Stimulated activated CD8-positive, alpha-beta memory T cell treated with anti-CD3 and anti-CD28 coated beads, Interleukin-15, amount 100 ng/mL, for 48 hours (primary cell): ENCODE data around the gene RHOH.

Experiments
- DNase-seq, 2 donors: peaks; one replicate each; pipeline ENCODE4 v3.0.0-alpha.2; 2020; ENCODE audit warnings: low read depth in 2 of 2

Gene RHOH

DNA sequence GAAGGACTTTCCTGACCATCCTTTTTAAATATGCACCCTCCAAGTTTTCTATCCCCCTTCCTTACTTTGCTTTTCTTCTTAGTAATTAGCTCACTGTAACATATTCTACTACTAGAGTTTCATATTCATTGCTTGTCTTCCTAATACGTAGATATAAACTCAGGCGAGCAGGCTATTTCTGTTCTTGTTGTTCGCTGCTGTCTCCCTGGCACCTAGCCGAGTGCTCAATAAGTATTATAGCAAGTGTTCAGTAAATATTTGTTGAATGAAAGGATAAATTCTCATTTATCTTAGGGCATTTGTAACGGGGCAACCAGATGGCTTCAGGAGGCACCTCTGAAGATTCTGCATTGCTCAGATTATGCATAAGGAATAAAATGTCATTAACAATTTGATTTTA lies 6.8 kb upstream of the RHOH start:
- no peak for DNase-seq

DNA sequence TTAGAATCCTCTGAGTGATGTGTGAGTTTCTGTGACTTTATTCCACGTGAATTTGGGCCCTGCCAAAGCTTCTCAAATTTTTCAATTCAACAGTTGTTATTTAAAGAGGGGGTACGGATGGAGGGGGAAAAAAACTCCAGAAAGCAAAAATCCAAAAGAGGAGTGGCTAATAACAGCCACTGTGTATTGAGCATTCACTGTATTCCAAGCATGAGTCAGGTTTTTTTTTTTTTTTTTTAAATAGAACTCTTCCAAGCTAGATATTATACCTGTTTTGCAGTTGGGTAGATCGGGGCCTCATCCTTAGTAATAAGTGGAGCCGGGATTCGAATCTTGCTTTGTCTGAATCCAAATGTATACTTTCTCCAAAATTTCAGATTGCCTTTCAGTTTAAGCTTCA lies 6.4 kb upstream of the RHOH start:
- no peak for DNase-seq

DNA sequence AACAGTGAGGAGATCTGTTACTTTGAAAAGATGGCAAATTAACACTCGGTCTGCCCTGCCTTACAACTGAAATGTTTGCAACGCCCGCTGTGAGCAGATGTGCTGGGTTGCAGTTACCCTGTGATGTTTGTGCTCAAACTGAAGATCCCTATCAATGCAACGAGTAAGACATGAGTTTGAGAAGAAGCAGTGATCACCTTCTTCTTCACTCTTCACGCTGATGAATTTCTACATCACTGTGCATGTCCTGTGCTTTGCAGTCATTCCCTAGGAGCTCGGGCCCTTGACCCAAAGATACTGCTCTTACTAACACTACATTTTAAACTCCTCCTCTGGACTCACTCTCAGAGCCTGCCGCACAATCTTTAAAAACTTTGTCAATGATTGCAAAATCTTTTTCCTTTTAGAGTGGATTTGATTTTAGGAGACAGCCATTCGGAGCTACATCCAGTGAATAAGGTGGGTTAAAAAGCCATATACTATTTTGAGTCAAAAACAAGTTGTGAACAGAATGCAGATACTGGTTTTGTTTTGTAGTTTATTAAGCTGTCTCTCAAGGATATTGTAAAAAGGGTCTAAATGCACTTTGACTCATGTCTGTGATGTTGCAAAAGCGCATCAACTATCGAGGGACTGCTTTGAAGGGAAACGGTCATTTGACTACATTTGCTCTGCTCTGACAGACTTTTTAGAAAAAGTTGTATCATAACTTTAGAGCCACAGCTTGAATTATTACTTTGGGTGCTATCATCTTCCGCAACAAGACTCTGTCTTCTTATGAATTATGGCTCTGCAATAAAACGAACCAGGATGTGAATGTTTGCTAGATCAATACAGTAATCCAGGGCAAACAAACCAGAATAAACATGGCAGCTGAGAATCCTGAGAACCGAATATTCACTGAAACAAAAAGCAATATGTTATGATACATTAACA lies 5.7 kb upstream of the RHOH start:
- DNase-seq, result no peak

DNA sequence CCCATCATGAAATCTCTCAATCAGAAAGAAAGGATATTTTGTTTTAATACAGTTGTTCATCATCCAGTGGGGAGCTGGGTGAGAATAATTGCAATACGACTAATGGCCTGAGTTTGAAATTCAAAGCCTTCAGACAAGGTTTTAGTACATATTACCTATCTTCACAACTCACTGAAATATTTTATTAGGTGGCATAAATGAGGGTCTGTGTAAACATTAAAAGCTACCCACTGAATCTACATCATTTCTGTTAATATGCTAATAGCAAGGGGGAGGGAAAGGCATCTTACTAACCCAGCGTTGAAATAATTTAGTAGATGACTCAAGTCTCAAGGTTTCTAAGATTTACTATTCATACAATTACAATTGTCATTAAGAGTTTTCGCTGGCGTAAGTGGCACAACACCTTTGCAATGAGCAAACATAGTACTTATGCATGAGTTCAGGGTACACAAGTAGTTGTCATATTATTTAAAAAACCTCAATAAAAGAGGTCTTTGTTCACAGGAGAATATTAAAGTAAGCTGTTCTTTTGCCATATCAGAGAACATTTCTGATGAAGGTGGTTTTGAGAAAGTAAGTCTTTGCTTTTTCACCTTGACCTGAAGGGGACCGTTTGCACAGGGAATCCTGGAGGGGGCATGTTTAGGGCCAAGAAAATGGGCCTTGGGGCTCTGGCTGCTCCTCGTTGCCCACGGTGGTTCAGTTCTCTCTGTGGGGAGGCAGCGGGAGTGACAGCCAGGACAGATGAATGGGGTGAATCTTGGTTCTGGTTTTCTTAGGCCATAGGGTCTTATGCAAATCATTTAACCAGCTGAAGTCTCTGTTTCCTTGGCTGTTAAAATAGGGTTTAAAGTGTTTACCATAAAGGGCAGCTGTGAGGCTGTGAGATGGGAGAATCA lies 4.5 kb upstream of the RHOH start:
- DNase-seq, result no peak

DNA sequence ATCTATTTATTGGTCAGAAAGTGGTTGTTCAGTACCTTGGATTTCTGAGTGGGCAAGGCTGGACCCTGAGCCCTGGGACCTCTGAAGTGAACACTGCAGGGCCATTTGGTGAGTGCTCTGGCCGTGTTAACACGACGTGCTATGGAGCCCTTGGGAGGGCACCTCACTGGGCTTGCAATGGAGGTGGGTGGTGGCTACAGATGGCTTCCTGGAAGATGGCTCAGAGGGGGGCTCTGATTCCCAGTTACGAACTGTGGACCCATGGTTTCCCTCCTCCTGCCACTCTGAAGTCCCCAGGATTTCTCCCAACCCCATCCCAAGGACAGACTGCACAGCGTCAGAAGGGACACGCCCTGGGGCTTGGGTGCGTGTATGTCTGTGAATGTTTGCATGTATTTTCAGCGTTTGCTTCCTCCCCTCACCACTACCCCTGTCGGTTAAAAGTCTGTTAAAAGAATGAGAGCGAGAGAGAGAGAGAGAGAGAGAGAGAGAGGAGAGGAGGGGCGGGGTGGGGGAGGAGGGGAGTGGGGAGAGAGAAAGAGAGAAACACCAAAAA lies 3.7 kb upstream of the RHOH start:
- no peak for DNase-seq

DNA sequence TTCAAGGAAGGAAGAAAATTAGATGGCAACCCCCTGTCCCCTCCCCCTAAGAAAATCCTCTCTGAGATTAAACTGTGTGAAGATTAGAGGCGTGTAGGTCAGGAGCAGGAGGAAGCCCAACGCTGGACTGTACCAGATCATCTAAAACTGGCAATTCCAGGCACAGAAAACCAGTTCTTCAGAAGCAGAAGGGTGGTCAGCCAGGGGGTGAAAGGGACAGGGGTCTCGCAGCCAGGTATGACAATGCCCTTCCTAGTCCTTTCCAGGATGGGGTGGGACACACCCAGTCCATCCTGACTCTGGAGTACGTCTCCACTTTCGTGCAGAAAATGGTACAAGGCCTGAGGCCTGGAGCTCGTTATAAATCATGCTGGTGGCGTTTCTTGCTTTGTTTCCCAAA lies 3.3 kb upstream of the RHOH start:
- no peak for DNase-seq

DNA sequence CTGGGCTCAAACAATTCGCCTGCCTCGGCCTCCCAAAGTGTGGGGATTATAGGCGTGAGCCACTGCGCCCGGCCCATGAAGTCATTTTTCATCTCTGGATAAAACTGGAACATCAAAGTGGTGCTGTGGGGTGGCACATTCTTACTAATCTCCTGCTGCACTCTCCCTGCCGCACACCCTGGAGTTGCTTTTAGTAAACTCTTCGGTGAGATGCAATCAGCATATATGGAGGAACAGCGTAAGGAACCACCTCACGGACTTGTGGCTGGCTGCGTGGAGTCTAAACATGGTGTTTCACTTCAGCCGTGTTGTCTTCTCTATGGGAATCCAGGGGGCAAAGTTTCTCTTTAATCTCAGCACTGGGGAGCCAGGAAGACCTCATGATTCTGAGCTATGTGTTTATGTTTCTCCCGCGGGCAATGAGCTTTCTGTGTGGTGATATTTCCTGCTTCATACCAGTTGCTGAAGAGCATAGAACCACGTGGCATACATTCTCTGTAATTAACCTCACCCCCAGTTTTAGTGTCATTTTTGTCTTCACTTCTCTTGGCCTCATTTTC lies 2.1 kb upstream of the RHOH start:
- no peak for DNase-seq

DNA sequence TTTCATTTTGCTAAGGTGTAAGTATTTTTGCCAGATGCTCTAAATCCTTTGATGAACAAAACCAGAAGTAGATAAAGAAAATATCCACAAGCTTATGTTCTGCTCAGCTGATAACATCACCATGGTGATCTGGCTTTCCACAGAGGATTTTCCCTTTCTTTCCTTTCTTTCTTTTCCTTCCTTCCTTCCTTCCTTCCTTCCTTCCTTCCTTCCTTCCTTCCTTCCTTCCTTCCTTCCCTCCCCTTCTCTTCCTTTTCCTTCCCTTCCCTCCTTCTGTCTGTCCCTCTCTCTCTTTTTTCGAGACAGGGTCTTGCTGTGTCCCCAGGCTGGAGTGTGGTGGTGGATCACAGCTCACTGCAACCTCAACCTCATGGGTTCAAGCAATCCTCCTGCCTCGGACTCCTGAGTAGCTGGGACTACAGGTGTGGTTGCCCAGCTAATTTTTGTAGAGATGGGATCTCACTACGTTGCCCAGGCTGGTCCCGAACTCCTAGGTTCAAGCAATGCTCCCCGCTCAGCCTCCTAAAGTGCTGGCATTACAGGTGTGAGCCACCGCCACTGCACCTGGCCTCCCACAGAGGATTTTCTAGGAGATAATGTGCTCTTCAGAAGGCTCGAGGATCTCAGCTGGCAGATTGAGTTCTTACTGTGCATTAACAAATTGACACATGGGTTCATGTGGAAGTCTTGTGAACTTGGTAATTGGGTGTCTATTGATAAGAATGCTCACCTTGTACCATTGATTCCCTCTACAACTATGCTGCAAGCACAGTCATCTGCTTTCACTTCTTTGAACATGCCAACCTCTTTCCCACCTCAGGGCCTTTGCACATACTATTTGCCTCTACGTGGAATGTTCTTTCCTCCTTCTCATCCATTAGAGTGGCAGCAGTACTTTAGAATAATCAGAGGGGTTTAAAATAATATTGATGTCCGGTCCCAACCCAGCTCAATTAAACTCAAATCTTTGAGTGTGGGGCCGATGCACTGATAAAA lies 1.4 kb upstream of the RHOH start:
- DNase-seq, result no peak

DNA sequence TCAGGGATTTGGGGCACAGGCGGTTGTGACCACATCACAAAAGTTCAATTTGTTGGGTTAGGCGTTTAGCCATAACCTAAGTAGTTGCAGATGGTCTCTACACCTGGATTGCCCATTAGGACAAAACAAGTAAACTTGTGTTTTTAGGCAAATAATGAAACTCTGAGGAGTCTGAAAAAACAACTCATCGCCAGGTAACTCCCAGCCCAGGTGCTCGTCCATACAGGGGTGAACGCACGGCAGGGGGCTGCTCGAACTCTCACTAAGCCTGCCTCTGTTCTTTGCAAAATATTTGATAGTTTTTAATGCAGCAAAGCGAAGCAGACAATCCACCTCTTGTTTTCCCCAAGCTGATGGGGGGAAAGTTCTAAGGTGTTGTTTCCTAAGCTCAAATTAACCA lies 559 bp upstream of the RHOH start:
- DNase-seq, result no peak

DNA sequence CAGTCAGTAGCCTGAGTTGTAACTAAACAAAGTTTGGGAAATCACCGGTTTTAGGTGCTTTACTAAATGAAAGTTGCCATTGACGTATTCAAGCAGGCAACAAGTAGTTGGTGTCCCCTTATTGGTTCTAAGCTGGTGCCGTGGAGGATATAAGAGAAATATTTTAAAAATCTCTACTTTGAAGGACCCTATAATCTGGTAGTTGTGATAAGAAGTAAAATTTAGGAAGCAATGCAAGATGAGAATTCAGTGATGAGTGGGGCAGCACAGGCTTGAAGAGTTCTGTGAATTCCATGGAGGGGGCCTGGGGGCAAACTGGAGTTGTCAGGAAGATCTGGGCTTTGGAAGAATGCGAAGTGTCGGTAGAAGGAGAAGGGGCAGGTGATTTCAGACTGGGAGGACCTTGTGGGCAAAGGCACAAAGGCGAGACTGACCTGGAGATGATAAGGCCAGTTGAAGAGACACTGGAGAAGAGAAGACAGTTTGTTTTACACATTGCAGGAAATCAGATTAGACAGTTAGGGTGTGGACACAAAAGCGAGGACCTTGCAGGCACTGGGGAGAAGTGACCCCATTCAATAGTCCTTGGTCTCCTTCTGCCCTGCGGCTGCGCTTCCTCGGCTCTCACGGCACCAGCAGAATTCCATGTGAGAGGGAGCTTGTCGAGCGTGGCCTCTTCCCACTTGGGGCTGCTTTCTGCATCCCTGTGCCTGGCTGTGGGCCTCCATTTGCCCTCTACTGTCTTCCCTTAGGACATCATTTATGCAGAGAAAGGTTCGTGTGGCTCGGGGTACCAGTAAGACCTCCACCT lies 1.3 kb downstream of the RHOH start:
- no peak for DNase-seq

DNA sequence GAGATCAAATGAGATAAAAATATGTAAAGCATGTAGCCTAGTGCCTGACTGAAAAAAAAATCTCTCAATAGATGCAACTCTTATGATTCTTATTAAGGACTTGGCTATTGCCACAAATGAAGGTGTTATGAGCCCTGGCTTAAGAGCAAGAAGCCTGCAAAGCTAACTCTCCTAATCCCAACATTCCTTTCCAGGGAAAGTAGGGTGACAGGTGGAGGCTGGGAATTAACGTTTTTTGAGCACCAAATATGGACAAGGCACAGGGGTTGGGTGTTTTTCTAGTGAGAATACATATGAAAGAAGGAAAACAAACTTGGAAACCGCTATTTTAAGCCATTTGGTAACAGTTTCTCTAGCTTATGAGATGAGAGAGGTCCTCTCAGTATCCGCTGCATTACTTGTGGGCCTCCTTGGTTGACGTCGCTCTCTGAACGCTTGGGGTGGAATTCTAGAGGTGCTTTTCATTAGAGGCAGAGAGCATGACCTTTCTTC lies 2.4 kb downstream of the RHOH start:
- no peak for DNase-seq

DNA sequence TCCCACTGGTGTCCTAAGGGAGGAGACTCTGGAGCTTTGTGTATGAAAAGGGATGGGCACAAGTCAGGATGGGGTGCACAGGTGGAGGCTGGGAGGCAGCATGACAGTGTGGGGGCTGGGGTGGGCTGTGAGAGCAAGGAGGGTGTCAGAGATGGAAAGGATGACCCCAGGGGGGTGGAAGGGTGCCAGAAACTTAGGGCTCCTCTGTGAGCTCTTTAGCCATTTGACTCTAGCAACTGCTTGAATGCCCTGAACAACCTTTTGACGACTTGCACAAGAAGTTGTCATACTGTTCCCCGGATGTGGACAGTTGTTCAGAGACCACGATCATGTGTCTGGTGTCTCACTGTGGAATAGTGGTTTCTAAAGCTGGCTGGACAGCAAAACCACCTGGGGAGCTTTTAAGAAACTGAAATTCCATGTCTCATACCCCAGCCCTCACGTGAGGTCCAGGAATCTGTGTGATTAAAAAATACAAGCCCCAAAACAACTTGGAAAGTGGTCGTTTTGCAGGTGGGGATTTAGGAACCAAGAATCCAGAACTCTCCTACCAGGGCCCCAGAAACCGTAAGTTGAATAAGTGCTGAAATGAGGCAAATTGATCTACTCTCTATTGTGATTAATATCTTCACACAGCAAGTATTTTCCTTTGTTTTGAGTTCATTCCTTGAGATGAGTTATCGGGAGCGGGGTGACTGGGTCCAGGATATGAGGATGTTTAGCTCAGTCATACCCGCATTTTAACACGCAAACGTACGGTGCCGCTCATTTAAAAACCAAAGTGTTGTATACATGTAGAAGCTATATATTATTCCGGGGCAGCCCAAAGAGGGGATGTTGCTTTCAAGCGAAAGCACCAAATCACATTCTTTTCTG lies 3.4 kb downstream of the RHOH start:
- peak; percentile 67 to 84 for DNase-seq

DNA sequence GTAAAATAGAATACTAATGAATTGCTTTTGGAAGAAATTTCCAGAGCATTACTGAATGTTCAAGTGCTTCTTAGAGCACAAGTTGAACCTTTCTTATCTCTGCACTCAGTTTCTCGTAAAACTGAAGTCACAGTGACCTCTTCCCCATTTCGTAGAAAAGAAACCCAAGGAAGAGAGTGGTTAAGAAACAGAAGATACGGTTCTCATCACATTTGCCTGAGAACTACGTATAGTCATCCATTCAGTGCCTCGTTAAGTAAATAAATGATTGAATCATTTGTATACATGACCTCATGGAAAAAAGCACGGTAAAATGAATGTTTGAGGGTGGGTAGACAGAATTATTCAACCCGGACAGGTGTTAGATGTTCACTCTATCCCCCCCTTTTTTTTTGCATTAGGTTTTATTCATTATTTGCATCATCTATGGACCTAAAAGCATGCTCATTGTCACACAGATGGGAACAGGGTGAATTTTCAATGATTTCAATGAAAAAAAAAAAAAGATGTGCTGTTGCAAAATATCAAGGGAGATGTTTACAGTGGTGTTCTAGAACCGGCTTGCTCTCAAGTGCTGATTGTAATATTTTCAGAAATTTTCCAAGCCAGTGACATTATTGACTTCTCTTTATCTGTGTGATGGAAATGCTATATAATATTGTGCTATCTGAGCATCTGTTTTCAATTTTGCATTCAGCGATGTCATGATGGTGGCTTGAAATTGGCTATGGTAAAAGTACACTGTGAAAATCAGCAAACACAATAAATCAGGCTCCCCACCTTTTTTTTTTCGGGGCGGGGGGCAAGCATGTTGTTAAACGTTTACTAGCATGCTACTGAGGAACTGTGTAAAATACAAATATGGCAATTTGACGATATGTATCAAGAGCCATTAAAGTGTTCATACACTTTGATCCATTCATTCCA lies 4.3 kb downstream of the RHOH start:
- DNase-seq, result no peak

DNA sequence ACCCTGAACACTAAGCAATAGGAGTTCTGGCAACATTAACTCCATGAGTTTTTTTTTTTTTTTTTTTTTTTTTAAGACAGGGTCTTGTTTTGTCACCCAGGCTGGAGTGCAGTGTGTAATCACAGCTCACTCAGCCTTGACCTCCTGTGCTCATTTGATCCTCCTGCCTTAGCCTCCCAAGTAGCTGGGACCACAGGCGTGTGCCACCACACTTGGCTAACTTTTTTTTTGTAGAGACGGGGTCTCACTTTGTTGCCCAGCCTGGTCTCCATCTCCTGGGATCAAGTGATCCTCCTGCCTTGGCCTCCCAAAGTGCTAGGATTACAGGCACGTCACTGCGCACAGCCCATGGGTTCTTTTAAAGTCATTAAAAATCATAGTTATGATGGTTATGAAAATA lies 5.1 kb downstream of the RHOH start:
- no peak for DNase-seq

DNA sequence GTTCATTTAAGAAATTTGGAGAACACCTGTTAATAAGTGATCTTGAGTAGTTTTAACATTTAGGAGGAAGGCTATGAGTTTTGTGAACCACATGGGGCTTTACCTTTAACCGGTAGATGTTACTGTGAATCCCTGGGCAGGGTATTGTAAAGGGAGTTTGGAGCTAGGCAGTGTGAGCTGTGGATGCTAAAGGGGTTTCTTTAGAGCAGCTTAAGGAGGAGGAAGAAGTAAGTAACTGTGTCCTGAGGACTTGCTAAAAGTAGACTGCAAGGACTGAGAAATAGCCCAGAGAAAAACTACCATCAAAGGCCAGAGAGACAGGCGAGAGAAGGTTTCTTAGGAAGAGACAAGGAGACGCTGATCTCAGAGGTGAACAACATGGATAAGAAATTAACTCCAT lies 5.6 kb downstream of the RHOH start:
- DNase-seq, result no peak

DNA sequence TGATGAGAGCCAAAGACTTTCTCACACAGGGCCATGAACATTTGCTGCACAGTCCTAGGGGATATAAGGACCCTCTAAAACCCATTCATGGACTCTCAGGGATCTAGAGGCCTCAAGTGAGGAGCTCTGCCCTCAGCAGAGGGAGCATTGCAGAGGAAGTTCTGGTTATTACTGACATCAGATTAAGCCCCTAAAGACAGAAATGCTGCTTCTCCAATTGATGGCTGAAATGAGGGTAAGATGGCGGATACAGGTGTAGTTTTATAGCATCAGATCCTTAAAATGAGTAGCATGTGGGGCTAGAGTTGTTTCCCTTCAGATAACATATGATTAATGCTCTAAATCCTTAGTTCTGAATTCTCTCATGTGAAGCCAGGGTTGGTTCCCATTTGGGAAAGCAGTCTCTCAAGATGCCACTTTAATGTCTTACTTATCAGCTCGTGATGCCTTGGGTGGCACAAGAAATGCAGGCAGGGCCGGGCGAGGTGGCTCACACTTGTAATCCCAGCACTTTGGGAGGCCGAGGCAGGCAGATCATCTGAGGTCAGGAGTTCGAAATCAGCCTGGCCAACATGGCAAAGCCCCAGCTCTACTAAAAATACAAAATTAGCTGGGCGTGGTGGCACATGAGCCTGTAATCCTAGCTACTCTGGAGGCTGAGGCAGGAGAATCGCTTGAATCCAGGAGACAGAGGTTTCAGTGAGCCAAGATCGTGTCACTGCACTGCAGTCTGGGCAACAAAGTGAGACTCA lies 7.9 kb downstream of the RHOH start:
- no peak for DNase-seq
